ENCODE measurements around the gene PPT2. TPM values are rescaled to one million over a fixed set of nuclear protein-coding genes. Genes with fewer than 3 reads are reported as not detected.
A peak's percentile ranks its signal among the peaks of the same experiment; 100 is the strongest.

PPT2 gene
- total and polyA plus RNA-seq, 2 of the 13 experiments (the other 11 are each of a cell fraction or from before 2014, with no cell fraction given), result 39.2 to 61.8 TPM

DNA sequence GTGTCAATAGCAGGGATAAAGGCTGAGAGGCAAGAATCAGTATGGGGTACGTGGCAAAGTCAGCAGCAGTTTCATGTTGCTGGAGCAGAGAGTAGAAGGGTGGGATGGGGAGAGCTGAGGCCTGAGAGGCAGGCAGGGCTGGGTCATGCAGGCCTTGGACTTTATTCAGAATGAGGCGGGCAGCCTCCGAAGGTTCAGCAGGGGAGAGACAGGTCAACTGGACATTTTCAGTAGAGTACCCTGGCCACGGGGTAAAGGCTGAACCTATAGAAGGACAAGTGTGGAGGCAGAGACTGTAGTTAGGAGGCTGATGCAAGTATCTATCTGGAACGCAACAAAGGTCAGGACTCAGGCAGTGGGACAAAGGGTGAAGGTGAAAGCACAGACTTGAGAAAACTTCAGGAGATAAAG, 56.3 kb downstream of the PPT2 start:
- no TSS peak for BruUV-seq (replicated peaks)
- FAIRE-seq, result peak; percentile 12
- Histone ChIP-seq H4K20me1 (ENCODE audit: insufficient read depth, low read length) (no peaks in the 10 kb centered on the region), H3K4me2 (ENCODE audit: low read depth, low read length) (peak overlapping the region; percentile 45), H2AFZ (ENCODE audit: low read length) (no peak overlapping the region), H3K27me3 (ENCODE audit: control insufficient read depth in 1 of 2, insufficient read depth in 2 of 2, low read length in 2 of 2) (peaks cover 1 to 12% of the 10 kb centered on the region in 2 experiments; a peak in 4 of 5 replicates), H3K9ac (ENCODE audit: insufficient read depth, low read depth, low read length) (no peak overlapping the region), H3K9me3 (ENCODE audit: low read length) (no peaks in the 10 kb centered on the region), H3K4me3 (replicated peaks in 1 of 3; ENCODE audit: insufficient read depth in 1 of 3, low read depth in 2 of 3, low read length in 3 of 3) (no peak overlapping the region), H3K36me3 (replicated peaks in 1 of 2; ENCODE audit: control insufficient read depth in 1 of 2, insufficient read depth in 2 of 2, low read length in 2 of 2) (no peaks in the 10 kb centered on the region), H3K4me1 (ENCODE audit: insufficient read depth, low read length) (peaks cover 24% of the 10 kb centered on the region), H3K79me2 (ENCODE audit: insufficient read depth, low read length) (no peaks in the 10 kb centered on the region), H3K27ac (ENCODE audit: extremely low read length, insufficient read depth, low read length) (peak overlapping the region; percentile 24)
- in situ Hi-C loops (cut with HindIII; ENCODE audit: extremely low pct_ligation_motif_present, low pct_unique_long_range_greater_than_20kb), result no loop called here
- intact Hi-C loops (cut with micrococcal nuclease; ENCODE audit: unreplicated experiment), result no loop called here
- ChIA-PET POLR2A (no interaction called here), CTCF (ENCODE audit: low intra/inter-chr PET ratio, low total read pairs) (no interaction called here)
- WGBS (ENCODE audit: low lambda C conversion rate), result 2% methylated on average over 5 of the region's 5 CpGs
- ATAC-seq, result peak; percentile 88
- DNase-seq (ENCODE audit: low spot score), result no peak
- TF ChIP-seq NR2F1 (CRISPR knock-in tag; IDR thresholded peaks at IDR 0.05) (peak in 1 of 2 experiments; percentile 28; a peak in 1 of 4 replicates), RXRA (CRISPR knock-in tag; IDR thresholded peaks at IDR 0.05) (no peak), HNF4A (CRISPR knock-in tag; IDR thresholded peaks at IDR 0.05) (peak; percentile 76), RARA (CRISPR knock-in tag; IDR thresholded peaks at IDR 0.05) (peak; percentile 74), THRA (CRISPR knock-in tag; IDR thresholded peaks at IDR 0.05; ENCODE audit: borderline replicate concordance) (0 out of 2 replicates have a peak, but pooled peaks have one; percentile 16), NR1H2 (CRISPR knock-in tag; IDR thresholded peaks at IDR 0.05; ENCODE audit: borderline replicate concordance, low read depth) (no peak), ZNF292 (CRISPR knock-in tag; IDR thresholded peaks at IDR 0.05; ENCODE audit: borderline replicate concordance, low read depth) (peak; percentile 34; the same call in 1 of the 2 replicates), ZNF501 (CRISPR knock-in tag; IDR thresholded peaks at IDR 0.05) (0 out of 2 replicates have a peak, but pooled peaks have one; percentile 21), TRIM24 (CRISPR knock-in tag; IDR thresholded peaks at IDR 0.05) (0 out of 2 replicates have a peak, but pooled peaks have one; percentile 15), PITX1 (CRISPR knock-in tag; IDR thresholded peaks at IDR 0.05) (no peak), SALL1 (CRISPR knock-in tag; IDR thresholded peaks at IDR 0.05) (peak; percentile 33; the same call in 1 of the 2 replicates), REPIN1 (CRISPR knock-in tag; IDR thresholded peaks at IDR 0.05; ENCODE audit: borderline replicate concordance, low read depth) (peak; percentile 59; the same call in 1 of the 2 replicates), ESRRA (CRISPR knock-in tag; IDR thresholded peaks at IDR 0.05; ENCODE audit: low read depth) (peak; percentile 84), GZF1 (CRISPR knock-in tag; IDR thresholded peaks at IDR 0.05) (no peak), NCOA2 (CRISPR knock-in tag; IDR thresholded peaks at IDR 0.05) (no peak), ZNF235 (CRISPR knock-in tag; IDR thresholded peaks at IDR 0.05; ENCODE audit: borderline replicate concordance) (no peak), ZNF747 (CRISPR knock-in tag; IDR thresholded peaks at IDR 0.05; ENCODE audit: borderline replicate concordance) (no peak)
- TF ChIP-seq, protein P1, sequence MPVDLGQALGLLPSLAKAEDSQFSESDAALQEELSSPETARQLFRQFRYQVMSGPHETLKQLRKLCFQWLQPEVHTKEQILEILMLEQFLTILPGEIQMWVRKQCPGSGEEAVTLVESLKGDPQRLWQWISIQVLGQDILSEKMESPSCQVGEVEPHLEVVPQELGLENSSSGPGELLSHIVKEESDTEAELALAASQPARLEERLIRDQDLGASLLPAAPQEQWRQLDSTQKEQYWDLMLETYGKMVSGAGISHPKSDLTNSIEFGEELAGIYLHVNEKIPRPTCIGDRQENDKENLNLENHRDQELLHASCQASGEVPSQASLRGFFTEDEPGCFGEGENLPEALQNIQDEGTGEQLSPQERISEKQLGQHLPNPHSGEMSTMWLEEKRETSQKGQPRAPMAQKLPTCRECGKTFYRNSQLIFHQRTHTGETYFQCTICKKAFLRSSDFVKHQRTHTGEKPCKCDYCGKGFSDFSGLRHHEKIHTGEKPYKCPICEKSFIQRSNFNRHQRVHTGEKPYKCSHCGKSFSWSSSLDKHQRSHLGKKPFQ (CRISPR knock-in tag; IDR thresholded peaks at IDR 0.05; ENCODE audit: insufficient replicate concordance), result no peak
- TF ChIP-seq, protein P2, sequence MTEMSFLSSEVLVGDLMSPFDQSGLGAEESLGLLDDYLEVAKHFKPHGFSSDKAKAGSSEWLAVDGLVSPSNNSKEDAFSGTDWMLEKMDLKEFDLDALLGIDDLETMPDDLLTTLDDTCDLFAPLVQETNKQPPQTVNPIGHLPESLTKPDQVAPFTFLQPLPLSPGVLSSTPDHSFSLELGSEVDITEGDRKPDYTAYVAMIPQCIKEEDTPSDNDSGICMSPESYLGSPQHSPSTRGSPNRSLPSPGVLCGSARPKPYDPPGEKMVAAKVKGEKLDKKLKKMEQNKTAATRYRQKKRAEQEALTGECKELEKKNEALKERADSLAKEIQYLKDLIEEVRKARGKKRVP (CRISPR knock-in tag; IDR thresholded peaks at IDR 0.05), result peak in 1 of 2 experiments; percentile 41; a peak in 1 of 4 replicates
- TF ChIP-seq, protein P3, sequence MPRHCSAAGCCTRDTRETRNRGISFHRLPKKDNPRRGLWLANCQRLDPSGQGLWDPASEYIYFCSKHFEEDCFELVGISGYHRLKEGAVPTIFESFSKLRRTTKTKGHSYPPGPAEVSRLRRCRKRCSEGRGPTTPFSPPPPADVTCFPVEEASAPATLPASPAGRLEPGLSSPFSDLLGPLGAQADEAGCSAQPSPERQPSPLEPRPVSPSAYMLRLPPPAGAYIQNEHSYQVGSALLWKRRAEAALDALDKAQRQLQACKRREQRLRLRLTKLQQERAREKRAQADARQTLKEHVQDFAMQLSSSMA (CRISPR knock-in tag; IDR thresholded peaks at IDR 0.05), result no peak
